NCI-H526 treated with DMSO at 0.1 percent for 48 hours (cell line): Measurements from ENCODE around the gene SLCO4A1.
A peak's percentile ranks its signal among the peaks of the same experiment; 100 is the strongest.
"Not testable (repeated sequence)": the region's sequence is repeated elsewhere in the genome, so short reads cannot be mapped to it uniquely, and the experiment has no call there.

ENCODE experiments used
- DNase-seq: peaks from one replicate; lab custom pipeline; 2025; lab: John Stamatoyannopoulos, UW

The SLCO4A1 gene

DNA sequence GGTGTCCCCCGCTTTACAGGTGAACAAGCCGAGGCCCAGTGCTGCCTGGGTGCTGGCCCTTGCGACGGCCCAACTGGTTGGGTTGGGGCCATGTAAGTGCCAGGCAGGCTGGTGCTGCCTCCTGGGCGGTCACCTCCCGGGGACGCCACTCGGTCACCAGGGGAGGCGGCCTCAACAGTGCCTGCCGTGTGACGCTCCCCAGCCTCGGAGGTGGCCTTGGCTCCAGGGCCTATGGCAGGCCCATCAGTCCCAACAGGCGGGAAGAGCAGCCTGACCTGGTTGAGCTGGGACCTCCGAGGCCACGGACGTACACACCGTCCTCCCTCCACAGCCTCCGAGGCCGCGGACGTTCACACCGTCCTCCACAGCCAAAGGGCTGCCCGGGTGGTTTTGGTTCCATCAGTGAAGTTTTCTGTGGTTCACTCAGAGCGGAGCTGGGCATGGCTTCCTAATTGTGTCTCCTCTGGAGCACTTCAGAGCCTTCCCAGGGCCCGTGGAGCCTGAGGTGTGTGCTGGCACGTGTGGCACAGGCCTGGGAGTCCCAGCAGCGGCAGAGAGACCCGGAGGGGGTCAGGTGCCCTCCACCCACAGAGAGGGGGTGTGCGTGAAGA, 19.3 kb upstream of the SLCO4A1 start:
- no peak for DNase-seq

DNA sequence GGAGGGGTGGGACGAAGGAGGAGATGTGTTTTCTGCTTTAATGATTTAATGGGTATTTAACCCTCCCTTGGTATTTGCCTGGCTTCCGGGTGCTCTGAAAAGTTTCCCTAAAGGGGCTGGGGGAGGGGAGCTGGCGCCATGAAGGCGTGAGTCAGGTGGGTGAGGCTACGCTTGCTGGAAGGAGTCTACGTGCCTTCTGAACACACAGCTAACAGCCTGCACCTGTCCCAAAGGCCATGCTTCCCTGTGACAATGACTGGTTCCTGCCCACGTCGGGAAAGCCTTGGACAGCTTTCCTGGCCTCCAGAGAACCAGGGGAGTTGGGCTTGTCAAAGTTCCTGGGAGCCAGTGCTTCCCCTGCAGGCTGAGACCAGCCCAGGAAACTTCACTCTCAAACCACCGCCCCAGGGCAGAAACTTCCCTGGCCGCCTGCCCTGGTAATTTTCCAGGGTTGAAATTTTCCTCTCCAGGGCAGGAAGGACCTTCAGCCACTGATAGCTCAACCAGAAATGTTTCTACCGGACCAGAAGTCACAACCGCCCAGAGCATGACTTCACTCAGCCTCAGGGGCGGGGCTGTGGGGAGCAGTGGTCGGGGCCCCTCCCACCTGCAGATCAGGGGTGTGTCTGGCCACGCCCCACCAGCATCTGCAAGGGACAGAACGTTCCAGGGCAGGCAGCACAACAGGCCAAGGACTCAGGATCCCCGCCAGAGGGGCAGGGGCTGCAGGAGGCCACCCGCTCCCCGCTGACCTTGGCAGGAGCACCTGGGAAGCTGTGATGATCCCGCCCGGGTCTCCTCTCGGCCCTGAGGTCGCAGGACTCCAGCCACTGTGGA, 18.6 kb upstream of the SLCO4A1 start:
- DNase-seq, result peak; percentile 67

DNA sequence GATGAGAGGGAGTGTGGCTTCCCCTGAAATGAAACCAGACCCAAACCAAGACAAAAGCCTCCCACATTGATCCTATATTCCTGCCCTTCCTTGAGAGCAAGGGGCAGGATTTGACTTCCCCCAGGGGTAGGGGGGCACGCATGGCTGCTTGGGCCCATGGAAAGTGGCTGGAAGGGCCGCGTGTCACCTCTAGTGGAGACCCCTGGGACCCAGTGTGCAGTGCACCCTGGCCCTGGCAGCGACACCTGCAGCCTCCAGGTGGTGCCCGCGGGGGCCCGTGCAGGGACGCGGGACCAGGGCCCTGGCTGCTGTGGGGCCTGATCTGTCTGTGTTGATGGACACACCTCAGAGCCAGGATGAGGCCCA, 18.0 kb upstream of the SLCO4A1 start:
- peak; percentile 45 for DNase-seq

DNA sequence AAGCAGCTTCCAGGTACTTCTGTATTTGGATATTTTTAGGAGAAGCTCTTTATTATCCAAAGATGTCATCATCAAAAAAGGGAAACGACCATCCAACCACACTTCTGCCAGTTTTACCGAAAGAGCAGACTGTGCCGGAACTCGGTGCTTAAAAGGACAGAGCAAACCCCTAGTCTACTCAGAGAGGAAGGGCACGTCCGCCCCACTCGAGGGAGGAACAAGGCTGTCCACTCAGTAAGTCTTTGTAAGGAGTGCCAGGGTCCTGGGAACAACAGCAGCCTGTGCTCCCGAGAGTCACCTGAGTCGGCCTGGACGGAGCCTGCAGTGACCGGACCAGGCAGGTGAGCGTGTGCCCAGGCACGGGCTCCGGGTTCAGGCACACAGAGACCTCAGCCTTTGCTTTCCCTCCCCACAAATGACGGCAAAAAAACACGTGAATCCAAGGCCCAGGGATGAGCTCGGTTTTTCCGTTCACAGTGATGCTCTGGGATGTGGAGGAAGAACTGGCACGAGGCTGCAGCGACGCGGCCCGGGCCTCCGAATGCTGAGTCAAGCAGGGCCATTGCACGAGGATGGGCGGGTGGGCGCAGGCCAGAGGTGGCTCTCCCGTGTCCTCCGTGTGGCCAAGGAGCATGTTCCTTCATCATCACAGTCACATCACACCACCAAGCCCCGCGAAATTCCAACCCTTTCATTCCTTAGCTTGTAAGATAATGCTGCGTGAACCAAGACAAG, 17.4 kb upstream of the SLCO4A1 start:
- DNase-seq, result no peak

DNA sequence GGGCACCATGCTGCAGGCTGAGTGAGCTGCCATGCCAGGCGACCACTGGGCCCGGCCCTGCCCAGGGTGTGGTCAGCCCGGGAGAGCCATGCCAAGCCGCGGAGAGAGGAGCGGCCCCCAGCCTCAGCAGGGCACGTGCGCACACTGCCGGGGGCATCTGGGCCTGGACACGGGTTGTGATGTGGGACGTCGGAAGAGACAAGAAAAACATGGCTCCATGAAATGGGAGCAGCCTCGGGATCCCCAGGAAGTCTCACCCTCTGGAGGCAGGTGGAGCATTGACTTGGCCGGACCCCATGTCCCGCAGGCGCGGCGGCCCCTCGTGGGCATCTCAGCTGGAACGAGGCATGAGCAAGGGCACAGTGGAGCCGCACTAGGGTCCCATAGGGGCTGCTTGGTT, 16.8 kb upstream of the SLCO4A1 start:
- no peak for DNase-seq

DNA sequence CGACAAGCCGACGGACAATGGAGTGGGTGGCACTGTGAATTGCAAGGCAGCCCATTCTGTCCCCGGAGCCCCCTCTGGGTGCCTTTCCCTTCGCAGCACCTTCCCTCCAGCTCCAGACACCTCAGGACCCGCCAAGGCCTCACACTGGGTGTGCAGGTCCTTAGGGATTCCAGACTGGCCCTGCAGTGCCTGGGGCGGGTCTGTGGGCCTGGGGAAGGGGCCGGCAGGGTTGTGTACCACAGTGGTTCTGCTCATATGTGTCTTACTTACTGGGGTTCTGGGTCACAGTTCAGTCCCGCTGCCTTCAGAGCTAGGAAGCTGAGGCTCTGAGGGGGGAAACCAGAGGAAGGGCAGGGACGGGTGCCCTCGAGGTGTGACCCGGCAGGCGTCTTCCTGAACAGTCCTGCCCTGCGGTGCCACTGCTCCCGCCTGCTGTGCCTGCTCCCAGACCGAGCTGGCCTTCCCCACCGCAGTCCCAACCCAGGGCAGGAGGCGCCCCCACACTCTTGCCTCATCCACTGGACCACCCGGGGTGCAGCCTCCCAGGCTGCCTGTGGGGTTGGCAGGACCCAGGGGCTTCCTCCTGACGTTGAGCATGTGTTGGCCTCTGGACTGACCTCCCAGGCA, 16.3 kb upstream of the SLCO4A1 start:
- DNase-seq, result no peak

DNA sequence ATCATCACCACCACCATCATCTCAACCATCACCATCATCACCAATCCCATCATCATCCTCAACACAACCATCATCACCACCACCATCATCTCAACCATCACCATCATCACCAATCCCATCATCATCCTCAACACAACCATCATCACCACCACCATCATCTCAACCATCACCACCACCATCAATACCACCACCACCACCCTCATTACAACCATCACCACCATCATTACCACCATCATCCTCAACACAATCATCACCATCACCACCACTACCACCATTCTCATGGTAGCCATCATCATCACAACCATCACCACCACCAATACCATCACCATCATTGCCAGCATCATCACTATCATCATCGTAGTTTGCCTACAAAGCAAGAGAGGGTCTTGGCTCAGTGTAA, 14.9 kb upstream of the SLCO4A1 start:
- not testable (repeated sequence) for DNase-seq

DNA sequence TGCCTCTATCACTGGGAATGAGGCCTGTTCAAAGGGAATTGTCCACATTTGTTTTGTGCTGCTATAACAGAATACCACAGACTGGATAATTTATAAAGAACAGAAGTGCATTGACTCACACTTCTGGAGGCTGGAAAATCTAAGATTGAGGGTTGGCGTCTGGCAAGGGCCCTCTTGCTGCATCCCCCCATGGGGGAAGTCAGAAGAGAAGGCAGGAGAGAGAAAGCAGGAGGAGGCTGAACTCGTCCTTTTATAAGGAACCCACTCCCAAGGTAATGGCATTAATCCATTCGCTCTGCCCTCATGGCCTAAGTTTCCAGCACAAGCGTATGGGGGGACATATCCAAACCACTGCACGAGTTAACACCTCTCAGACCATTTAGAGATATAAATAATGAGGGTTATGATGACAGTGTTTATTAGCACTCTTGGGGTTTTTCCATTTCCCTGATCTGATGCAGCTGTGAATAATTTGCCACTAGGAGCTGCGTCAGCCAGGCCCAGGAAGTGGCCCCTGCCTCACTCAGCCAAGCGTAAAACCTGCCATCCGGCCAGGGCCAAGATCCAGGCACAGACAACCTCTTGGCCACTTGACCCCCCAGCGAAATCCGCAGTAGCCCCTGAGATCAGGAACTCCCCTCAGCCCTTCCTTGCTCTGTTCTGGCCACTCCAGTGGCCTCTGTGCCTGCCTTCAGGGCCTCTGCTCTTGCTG, 14.2 kb upstream of the SLCO4A1 start:
- no peak for DNase-seq

DNA sequence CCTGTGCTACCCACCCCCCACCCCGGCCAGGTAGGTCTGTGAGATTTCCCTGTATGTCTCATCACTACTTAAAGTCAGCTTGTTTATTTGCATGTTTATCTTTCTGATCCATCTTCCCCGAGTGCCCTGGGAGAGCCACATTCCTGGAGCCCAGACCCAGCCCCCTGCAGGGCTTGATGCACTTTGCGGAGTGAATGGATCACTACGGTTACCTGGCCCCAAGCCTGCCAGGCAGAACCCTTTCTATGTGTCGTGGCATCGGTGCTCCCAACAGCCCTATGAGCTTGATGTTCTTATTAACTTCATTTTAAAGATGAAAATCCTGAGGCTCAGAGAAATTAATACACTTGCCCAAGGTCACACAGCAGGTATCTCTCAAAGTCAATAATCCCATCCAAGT, 13.6 kb upstream of the SLCO4A1 start:
- peak; percentile 91 for DNase-seq

DNA sequence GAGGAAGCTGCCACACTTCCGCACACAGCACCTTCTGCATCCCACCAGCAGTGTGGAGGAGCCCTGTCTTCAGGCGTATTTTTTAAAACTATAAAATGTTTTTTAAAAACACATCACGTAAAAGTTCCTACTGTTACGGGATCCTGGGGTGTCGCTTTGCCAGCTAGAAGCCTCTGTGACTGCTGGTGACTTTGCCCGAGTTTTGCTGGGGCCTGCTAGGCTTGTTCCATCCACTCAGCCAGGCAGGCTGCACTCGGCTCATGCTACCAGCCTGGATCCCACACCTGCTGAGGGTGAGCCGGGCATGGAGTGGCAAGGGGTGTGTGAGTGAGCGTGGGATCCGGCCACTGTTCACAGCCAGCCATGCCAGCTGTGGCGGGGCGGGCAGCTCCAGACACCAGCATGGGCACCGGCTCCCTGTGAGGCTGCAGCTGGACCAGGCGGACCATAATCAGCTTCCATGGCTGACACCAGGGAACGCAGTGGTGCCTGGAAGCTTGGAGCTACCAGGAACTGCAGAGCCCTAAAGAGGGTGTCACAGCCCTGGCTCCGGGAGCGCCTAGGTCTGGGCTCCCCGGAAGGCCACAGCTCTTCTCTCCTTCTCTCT, 12.3 kb upstream of the SLCO4A1 start:
- no peak for DNase-seq

DNA sequence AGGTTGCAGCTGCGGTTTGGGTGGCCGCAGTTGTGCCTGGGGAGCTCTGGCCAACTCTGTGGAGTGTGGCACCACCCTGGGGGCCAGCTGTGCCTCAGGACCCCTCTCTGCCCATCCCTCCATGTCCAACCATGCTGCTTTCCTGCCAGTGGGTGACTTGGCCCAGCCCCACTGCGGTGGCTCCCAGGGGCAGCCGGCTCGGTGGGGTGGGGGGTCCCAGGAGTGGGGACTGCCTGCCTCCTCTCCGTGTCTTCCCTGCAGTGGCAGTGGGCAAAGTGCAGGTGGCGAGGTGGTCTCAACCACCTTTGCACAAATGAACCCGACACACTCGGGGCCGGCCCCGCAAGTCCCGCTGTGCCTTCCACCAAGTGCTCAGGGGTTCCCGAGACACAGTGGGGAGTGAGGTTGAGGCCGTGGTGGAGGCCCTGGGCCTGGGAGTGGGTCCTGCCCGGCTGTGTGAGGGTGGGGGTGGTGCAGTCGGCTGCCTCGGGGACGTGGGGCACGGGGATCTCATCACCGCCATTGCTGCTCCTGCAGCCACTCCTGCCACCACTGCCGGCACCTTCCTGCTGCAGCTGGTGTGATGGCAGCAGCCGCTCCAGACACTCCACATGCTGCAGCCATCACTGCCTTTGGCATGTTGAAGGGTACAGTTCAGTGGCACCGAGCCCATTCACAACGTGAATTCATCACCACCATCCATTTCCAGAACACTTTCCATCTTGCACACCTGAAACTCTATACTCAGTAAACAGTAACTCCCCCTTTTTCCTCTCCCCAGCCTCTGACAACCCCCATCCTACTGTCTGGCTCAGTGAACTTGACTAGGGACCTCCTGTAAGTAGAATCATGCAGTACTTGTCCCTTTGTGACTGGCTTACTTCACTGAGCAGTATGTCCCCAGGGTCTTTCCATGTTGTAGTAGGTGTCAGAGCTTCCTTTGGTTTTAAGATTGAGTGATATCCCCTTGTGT, 10.7 kb upstream of the SLCO4A1 start:
- peak; percentile 33 for DNase-seq

DNA sequence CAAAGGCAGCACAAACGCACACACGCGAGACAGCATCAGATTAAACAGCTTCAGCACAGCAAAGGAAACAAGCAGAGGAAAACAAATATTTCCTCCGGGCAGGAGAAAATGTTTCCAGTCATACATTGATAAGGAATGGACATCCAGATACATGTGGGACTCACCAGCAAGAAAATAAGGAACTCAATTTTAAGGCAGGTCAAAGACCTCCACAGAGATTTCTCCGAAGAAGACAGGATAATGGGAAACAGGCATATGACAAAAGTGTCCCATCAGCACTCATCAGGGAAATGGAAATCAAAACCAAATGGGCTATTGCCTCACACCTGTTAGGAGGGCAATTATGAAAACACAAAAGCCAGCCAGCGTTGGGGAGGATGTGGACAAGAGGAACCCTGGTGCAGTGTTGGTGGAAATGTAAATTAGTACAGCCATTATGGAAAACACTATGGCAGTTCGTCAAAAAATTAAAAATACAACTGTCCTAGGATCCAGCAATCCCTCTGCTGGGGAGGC, 9.7 kb upstream of the SLCO4A1 start:
- peak; percentile 64 for DNase-seq

DNA sequence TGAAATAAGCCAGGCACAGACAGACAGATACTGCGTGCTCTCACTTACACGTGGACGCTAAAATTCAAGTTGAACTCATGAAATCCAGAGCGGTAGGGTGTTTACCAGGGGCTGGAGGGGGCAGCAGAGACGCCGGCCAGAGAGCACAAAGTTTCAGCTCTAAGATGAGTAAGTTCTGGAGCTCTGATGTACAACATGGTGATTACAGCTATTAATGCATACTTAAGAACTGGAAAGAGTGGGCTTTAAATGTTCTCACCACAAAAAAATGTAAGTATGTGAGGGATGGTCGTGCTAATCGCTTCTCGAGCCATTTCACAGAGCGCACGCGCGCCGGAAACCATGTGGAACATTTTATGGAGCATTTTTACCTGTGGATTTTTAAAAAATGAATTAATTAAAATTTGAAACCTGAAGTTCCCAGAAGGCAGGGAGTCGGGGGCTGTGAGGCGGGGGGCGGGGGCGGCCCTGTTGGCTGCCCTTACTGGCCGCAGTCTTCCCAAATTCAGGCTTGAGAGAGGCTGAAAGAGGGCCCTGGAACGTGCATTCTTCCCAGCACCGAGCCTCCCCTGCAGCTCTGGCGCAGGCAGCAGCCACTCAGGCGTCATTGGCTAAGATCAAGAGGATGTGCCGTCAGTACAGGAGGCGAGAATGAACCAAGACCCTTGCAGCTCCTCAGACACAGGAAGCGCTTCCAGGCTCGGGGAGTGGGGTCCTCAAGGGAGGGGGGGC, 8.5 kb upstream of the SLCO4A1 start:
- no peak for DNase-seq

DNA sequence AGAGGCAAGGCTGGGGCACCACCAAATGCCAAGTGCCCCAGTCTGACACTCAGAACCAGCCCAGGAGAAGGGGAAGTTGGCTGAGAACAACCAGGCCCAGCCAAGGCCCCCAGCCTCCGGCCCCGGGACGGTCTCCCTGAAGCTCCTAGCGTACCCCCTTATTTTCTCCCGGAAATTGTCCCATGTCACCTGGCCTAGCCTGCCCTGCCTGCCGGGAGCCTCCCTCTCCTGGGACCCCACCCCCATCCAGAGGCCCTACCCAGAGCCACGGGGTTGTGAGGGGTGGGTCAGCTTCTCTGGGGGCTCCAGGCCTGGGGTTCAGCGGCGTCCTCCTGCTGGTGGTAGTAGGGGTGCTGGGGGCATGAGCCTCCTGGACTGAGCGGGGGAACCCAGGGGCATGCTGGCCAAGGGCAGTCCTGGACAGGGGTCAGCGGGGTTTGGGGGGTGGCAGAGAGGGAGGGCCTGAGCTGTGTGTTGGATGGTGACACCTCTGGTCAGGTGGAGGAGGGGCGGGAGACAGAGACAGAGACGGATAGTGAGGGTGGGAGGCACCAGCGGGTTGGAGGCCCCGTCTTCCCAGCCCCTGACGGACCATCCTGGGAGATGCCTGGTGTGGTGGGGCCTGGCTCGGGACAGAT, 7.9 kb upstream of the SLCO4A1 start:
- DNase-seq, result no peak

DNA sequence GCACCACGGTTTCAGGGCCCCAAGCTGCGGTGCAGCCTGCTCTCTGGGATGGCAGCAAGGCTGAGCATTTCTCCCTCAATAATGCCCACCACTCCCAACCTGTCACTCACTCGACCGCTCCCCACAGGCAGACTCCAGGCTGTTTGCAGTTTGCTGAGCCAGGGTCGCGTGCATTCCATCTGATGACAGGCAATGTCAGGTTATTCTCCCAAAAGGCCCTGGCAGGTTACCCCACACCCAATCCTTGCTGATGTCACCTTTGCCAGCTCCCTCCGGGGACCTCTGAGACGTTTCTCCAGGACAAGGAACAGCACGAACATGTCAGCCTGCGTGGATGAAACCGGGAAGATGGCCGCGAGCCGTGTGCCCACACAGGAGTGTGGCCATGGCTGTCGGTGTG, 7.1 kb upstream of the SLCO4A1 start:
- no peak for DNase-seq

DNA sequence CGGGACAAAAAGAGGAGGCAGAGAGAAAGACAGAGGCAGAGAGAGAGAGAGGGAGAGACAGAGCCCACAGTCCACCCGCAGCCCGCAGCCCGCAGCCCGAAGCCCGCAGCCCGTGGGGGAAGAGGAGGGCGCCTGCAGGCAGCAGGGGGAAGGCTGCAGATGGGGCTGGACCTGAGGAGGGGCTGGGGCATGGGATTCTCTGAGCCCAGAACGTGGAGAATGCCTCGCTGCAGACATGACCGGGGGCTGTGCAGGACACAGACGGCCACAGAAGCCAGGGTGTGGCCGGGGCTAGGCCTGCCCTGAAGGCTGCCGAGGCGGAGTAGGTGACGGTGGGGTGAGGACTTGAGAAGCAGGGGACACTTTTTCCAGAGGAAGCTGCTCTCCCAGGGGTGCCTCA, 6.5 kb upstream of the SLCO4A1 start:
- DNase-seq, result no peak

DNA sequence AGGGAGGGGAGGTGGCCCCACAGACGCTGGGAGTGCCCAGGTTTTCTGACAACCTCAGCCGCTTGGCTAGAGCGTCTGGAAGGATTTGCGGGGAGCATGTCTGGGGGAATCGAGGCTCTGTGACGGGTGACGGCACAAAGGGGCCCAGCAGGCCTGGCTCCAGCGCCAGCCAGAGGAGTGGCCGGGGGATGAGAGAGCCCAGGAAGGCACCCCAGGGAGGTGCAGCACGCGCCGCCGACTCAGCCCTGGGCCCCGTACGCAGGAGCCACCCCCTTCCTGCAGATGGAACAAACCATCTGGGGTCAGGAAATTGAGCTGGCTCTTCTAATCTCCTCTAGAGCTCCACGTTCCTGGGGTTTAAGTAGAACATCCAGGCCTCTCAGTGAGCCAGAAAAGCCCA, 5.9 kb upstream of the SLCO4A1 start:
- DNase-seq, result no peak

DNA sequence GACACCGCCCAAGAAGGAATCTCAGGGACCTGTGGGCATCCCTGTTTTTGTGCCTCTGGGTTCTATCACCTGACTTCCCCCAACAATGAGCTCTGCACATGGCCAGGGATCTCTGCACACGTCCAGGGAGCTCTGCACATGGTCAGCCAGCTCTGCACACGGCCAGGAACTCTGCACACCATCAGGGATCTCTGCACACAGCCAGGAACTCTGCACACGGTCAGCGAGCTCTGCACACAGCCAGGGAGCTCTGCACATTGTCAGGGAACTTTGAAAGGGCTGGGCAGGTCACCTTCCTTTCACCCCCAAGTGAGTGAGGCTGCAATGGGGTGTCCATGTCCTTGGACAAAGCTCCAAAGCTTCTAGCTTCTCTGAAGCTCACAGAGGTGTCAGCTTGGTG, 5.2 kb upstream of the SLCO4A1 start:
- DNase-seq, result no peak

DNA sequence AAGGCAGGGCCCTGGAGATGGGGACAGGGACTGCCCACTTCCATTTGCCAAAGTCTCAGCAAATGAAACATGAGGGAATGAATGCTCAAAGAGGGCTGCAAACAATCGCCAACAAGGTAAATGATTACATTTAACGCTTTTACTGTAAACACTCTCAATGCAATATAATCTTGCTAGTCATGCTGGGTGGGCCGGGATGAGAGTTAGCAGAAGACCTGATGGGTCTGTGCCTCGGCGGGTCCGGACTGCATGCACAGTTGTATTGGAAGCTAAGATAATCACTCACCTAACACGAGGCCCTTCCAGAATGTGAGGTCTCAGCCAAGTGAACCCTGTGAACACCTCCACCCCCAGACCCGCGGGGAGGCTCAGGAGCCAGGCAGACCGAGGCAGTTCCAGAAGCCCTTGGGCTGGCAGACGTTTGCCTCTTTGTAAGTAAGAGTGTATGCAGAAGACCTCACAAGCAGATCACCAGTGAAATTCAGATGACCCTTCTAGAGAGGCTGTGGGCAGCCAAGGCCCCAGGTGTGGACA, 4.7 kb upstream of the SLCO4A1 start:
- no peak for DNase-seq
